B cell (primary cell): ENCODE results near the gene TMEM256. TPM values are rescaled to one million over a fixed set of nuclear protein-coding genes. Genes with fewer than 3 reads are reported as not detected.
A peak's percentile ranks its signal among the peaks of the same experiment; 100 is the strongest.

Experiments used
- ATAC-seq: fragments of 200-7000 bp; cut with Tn5 transposase; one replicate; pipeline ENCODE4 v1.10.0; 2021; ENCODE audit warnings: low read depth, mild to moderate bottlenecking, moderate number of reproducible peaks, moderate library complexity
- CTCF ChIA-PET: fragments of 350-600 bp; sonication (Branson Sonifier 250); formaldehyde crosslinking; loops from one replicate; lab custom pipeline; 2021; ENCODE audit warnings: antibody characterized with exemption, inconsistent platforms; lab: Charles Lee
- POLR2A ChIA-PET: fragments of 350-600 bp; sonication (Branson Sonifier 250); formaldehyde crosslinking; loops from one replicate; lab custom pipeline; 2021; ENCODE audit warnings: antibody characterized with exemption; lab: Charles Lee
- DNase-seq: peaks from one replicate; pipeline ENCODE4 v3.0.0; 2013
- H2AFZ ChIP-seq: 2 replicates; pipeline ENCODE4 v1.6.1; 2012; ENCODE audit warnings: mild to moderate bottlenecking, low read depth, low read length; ENCODE audit not compliant: insufficient read depth, poor library complexity, severe bottlenecking
- H3K27ac ChIP-seq, 2 donors: 1 replicate in 1 of 2; 2 replicates in 1 of 2; pipeline ENCODE4 v1.5.1; 2012 to 2013; ENCODE audit warnings: low read length in 2 of 2, mild to moderate bottlenecking in 2 of 2, moderate library complexity in 1 of 2
- H3K27me3 ChIP-seq, 4 experiments: fragments of 200-600 bp in 1 of 4; sonication (generic) in 1 of 4; replicated peaks in 1 of 4; 1 replicate in 2 of 4; 2 replicates in 2 of 4; pipeline versions ENCODE4 v1.6.1 to v1.7.0; 2013 to 2016; ENCODE audit warnings: low read length in 3 of 4, mild to moderate bottlenecking in 2 of 4, mixed read lengths in 1 of 4, moderate library complexity in 1 of 4; ENCODE audit not compliant: insufficient read depth in 4 of 4, control insufficient read depth in 3 of 4; ENCODE audit errors: control extremely low read depth in 1 of 4
- H3K36me3 ChIP-seq, 2 experiments: replicated peaks in 1 of 2; 1 replicate in 1 of 2; 2 replicates in 1 of 2; pipeline versions ENCODE4 v1.6.1 to v1.7.1; 2013; ENCODE audit warnings: low read length in 1 of 2; ENCODE audit not compliant: insufficient read depth in 2 of 2, control insufficient read depth in 1 of 2; ENCODE audit errors: control extremely low read depth in 1 of 2, extremely low read depth in 1 of 2
- H3K4me1 ChIP-seq, 2 donors: fragments of 200-600 bp in 1 of 2; sonication (generic) in 1 of 2; 1 replicate in 1 of 2; 2 replicates in 1 of 2; pipeline versions ENCODE4 v1.5.1 to v1.6.1; 2013 to 2017; ENCODE audit warnings: low read length in 2 of 2; ENCODE audit not compliant: control insufficient read depth in 2 of 2, insufficient read depth in 2 of 2
- H3K4me2 ChIP-seq: replicated peaks from 2 replicates; pipeline ENCODE3; 2012; ENCODE audit warnings: mild to moderate bottlenecking, low read depth, low read length; ENCODE audit not compliant: poor library complexity, severe bottlenecking
- H3K4me3 ChIP-seq, 5 experiments: fragments of 200-600 bp in 1 of 5; sonication (generic) in 1 of 5; 1 replicate in 3 of 5; 2 replicates in 2 of 5; pipeline versions ENCODE4 v1.5.1 to v1.7.0; 2011 to 2016; ENCODE audit warnings: low read length in 4 of 5, mild to moderate bottlenecking in 4 of 5, low read depth in 2 of 5, control low read depth in 1 of 5, moderate library complexity in 1 of 5; ENCODE audit not compliant: insufficient read depth in 1 of 5; ENCODE audit errors: control extremely low read depth in 1 of 5, extremely low read depth in 1 of 5
- H3K79me2 ChIP-seq: fragments of 200-600 bp; sonication (generic); one replicate; pipeline ENCODE4 v1.6.0; 2016; ENCODE audit warnings: low read length; ENCODE audit not compliant: control insufficient read depth, insufficient read depth
- H3K9ac ChIP-seq: fragments of 200-600 bp; sonication (generic); 2 replicates; pipeline ENCODE4 v1.6.1; 2017; ENCODE audit warnings: mild to moderate bottlenecking, low read length, moderate library complexity
- H3K9me3 ChIP-seq, 3 donors: one replicate each; pipeline versions ENCODE4 v1.6.1 to v1.7.1; 2013; ENCODE audit warnings: low read length in 2 of 3; ENCODE audit not compliant: control insufficient read depth in 2 of 3, insufficient read depth in 1 of 3; ENCODE audit errors: control extremely low read depth in 1 of 3
- H4K20me1 ChIP-seq: 2 replicates; pipeline ENCODE4 v1.6.0; 2012; ENCODE audit warnings: mild to moderate bottlenecking, low read length; ENCODE audit not compliant: insufficient read depth, control insufficient read depth, poor library complexity, severe bottlenecking
- H3K27ac Mint-ChIP-seq: one replicate; pipeline ENCODE4 v1.8.0; 2021; ENCODE audit warnings: mixed read lengths
- H3K27me3 Mint-ChIP-seq: one replicate; pipeline ENCODE4 v1.8.0; 2021; ENCODE audit warnings: mixed read lengths
- H3K4me1 Mint-ChIP-seq: one replicate; pipeline ENCODE4 v1.8.0; 2021; ENCODE audit warnings: mixed read lengths
- H3K4me3 Mint-ChIP-seq: one replicate; pipeline ENCODE4 v1.8.0; 2021; ENCODE audit warnings: mixed read lengths
- H3K9me3 Mint-ChIP-seq: one replicate; pipeline ENCODE4 v1.8.0; 2022; ENCODE audit warnings: mixed read lengths; ENCODE audit not compliant: insufficient read depth
- CTCF ChIP-seq: fragments of 200-600 bp; IDR thresholded peaks from one replicate; pipeline ENCODE4 v1.8.0; 2022; ENCODE audit warnings: antibody characterized with exemption, mild to moderate bottlenecking
- EZH2 ChIP-seq: IDR thresholded peaks from 2 replicates; pipeline ENCODE4 v1.6.1; 2012; ENCODE audit warnings: borderline replicate concordance, low read depth, mild to moderate bottlenecking, moderate library complexity, low read length; ENCODE audit not compliant: insufficient read depth, poor library complexity, severe bottlenecking
- WGBS: methylation state at CpG from one replicate; pipeline ENCODE4 v1.1.5; 2013; ENCODE audit warnings: missing lambda C conversion rate; ENCODE audit not compliant: insufficient coverage; 5-methylcytosine and 5-hydroxymethylcytosine counted together
- intact Hi-C: fragments of 100-400 bp; cut with micrococcal nuclease; formaldehyde crosslinking; loops from one replicate; pipeline ENCODE4 v1.10.0; 2022
- polyA plus RNA-seq: library from polyadenylated mRNA; depleted of rRNA; stranded (reverse); fragments of >200 nt; gene quantifications from 2 replicates; pipeline ENCODE4 v1.2.3, GENCODE V29; 2012
- total RNA-seq, 2 donors: library from RNA; stranded (reverse); fragments of 120-200 nt in 1 of 2; gene quantifications; 1 replicate in 1 of 2; 2 replicates in 1 of 2; pipeline versions ENCODE4 v1.2.3 to v1.2.4, GENCODE V29; 2013 to 2022

The TMEM256 gene
- total and polyA plus RNA-seq, 2 donors (not counting 1 experiment from before 2014, with no cell fraction given): 65.4 to 67.8 TPM

- peak within 1 kb of the TSS; percentile 47 for H2AFZ ChIP-seq
- WGBS: 2% methylated on average over 51 of the region's 51 CpGs
- intact Hi-C loops: no loop called here
- H3K27me3 Mint-ChIP-seq: peaks cover 71% of the 10 kb centered on the region
- H3K27me3 ChIP-seq: peaks cover 0 to 78% (median 51%) of the 10 kb centered on the region in 4 experiments
- H3K9ac ChIP-seq: peak within 1 kb of the TSS; percentile 53
- ATAC-seq (peak; percentile 46), DNase-seq (peak; percentile 58)
- no peak within 1 kb of the TSS for H3K27ac ChIP-seq
- no peaks in the 10 kb centered on the region for H3K9me3 Mint-ChIP-seq
- no peaks in the 10 kb centered on the region for H3K36me3 ChIP-seq
- peak within 1 kb of the TSS; percentile 15 for H3K27ac Mint-ChIP-seq
- H3K4me2 ChIP-seq: peak within 1 kb of the TSS; percentile 87
- CTCF ChIA-PET: interaction anchor here (0.6 to 3.8 kb wide), 11 partner anchors 9 to 149 kb away, joined by 3 to 17 read pairs (median 4); partner anchors contain the start of genes SENP3 and TMEM102
- peaks cover 0 to 26% (median 0%) of the 10 kb centered on the region in 3 donors for H3K9me3 ChIP-seq
- peak within 1 kb of the TSS; percentile 84 for H3K4me3 Mint-ChIP-seq
- POLR2A ChIA-PET: interaction anchor here (0.6 to 2.0 kb wide), 6 partner anchors 10 to 365 kb away, joined by 3 to 8 read pairs (median 4); partner anchors contain the start of gene CLEC10A
- H4K20me1 ChIP-seq: peaks cover 9% of the 10 kb centered on the region
- peak within 1 kb of the TSS in 4 of 5 experiments; percentile 31 to 53 (median 42) for H3K4me3 ChIP-seq
- no peaks in the 10 kb centered on the region for H3K79me2 ChIP-seq
- peaks cover 33 to 40% of the 10 kb centered on the region in 2 donors for H3K4me1 ChIP-seq
- peak; percentile 62 for TF ChIP-seq EZH2
- TF ChIP-seq CTCF: no peak
- peaks cover 29% of the 10 kb centered on the region for H3K4me1 Mint-ChIP-seq
These were observed 41.1 kb upstream of the TMEM256 start, which contains the start of gene CHRNB1 for GRCh38 chr17:7444682-7445618. Gene CHRNB1 (plus strand): TSS chr17:7445061. CDS start chr17:7445128, 67 bp downstream.
